ENCODE data around the gene FMNL2.

The FMNL2 gene

GRCh38 chr2:152523091-152523490 lies 188.1 kb downstream of the FMNL2 start:
- no peak overlapping the region for H3K9ac ChIP-seq (ENCODE audit: low read depth, low read length)
- no peaks in the 10 kb centered on the region for H3K36me3 ChIP-seq (ENCODE audit: insufficient read depth, low read length)
- no peak overlapping the region for H3K27ac ChIP-seq (ENCODE audit: low read length)
- ATAC-seq (ENCODE audit: insufficient read depth, low read depth) (no peak), DNase-seq (no peak)
- H3K4me1 ChIP-seq (ENCODE audit: insufficient read depth, low read length) = no peaks in the 10 kb centered on the region
- H4K20me1 ChIP-seq (ENCODE audit: insufficient read depth, low read length) = no peaks in the 10 kb centered on the region
- no peak overlapping the region for H3K4me3 ChIP-seq (ENCODE audit: low read depth in 1 of 2, low read length in 2 of 2)
- no peaks in the 10 kb centered on the region for H3K9me3 ChIP-seq (ENCODE audit: insufficient read depth, low read length, severe bottlenecking)
- no peak overlapping the region for H2AFZ ChIP-seq (ENCODE audit: low read depth, low read length)
- no peak overlapping the region for H3K4me2 ChIP-seq (ENCODE audit: insufficient read depth, low read length)
- no peak for TF ChIP-seq CTCF (IDR thresholded peaks at IDR 0.05; ENCODE audit: borderline replicate concordance, extremely low read depth, low read length, poor library complexity, severe bottlenecking)
- no peak for TF ChIP-seq EZH2 (IDR thresholded peaks at IDR 0.05; ENCODE audit: borderline replicate concordance, low read depth, low read length, severe bottlenecking)
- no peaks in the 10 kb centered on the region for H3K79me2 ChIP-seq (ENCODE audit: insufficient read depth, low read length)
- no peaks in the 10 kb centered on the region for H3K27me3 ChIP-seq (ENCODE audit: insufficient read depth, low read length, poor library complexity)

- no peak overlapping the region for H3K4me3 ChIP-seq (ENCODE audit: low read depth in 1 of 2, low read length in 2 of 2)
- H3K27me3 ChIP-seq (ENCODE audit: insufficient read depth, low read length, poor library complexity) = no peaks in the 10 kb centered on the region
- no peaks in the 10 kb centered on the region for H3K79me2 ChIP-seq (ENCODE audit: insufficient read depth, low read length)
- H3K9me3 ChIP-seq (ENCODE audit: insufficient read depth, low read length, severe bottlenecking) = no peaks in the 10 kb centered on the region
- ATAC-seq (ENCODE audit: insufficient read depth, low read depth) (no peak), DNase-seq (no peak)
- H3K4me1 ChIP-seq (ENCODE audit: insufficient read depth, low read length) = no peaks in the 10 kb centered on the region
- H3K27ac ChIP-seq (ENCODE audit: low read length) = no peak overlapping the region
- H3K9ac ChIP-seq (ENCODE audit: low read depth, low read length) = no peak overlapping the region
- H3K4me2 ChIP-seq (ENCODE audit: insufficient read depth, low read length) = no peak overlapping the region
- H3K36me3 ChIP-seq (ENCODE audit: insufficient read depth, low read length) = no peaks in the 10 kb centered on the region
- no peak overlapping the region for H2AFZ ChIP-seq (ENCODE audit: low read depth, low read length)
- no peaks in the 10 kb centered on the region for H4K20me1 ChIP-seq (ENCODE audit: insufficient read depth, low read length)
- TF ChIP-seq EZH2 (IDR thresholded peaks at IDR 0.05; ENCODE audit: borderline replicate concordance, low read depth, low read length, severe bottlenecking) = no peak
- TF ChIP-seq CTCF (IDR thresholded peaks at IDR 0.05; ENCODE audit: borderline replicate concordance, extremely low read depth, low read length, poor library complexity, severe bottlenecking) = no peak
These were observed 190.4 kb downstream of the FMNL2 start for GRCh38 chr2:152525277-152525838.

- Histone ChIP-seq H3K27ac (ENCODE audit: low read length) (no peak overlapping the region), H3K79me2 (ENCODE audit: insufficient read depth, low read length) (no peaks in the 10 kb centered on the region), H3K9ac (ENCODE audit: low read depth, low read length) (no peak overlapping the region), H4K20me1 (ENCODE audit: insufficient read depth, low read length) (no peaks in the 10 kb centered on the region), H3K27me3 (ENCODE audit: insufficient read depth, low read length, poor library complexity) (no peaks in the 10 kb centered on the region), H2AFZ (ENCODE audit: low read depth, low read length) (no peak overlapping the region), H3K4me1 (ENCODE audit: insufficient read depth, low read length) (no peaks in the 10 kb centered on the region), H3K4me2 (ENCODE audit: insufficient read depth, low read length) (no peak overlapping the region), H3K9me3 (ENCODE audit: insufficient read depth, low read length, severe bottlenecking) (no peaks in the 10 kb centered on the region), H3K4me3 (ENCODE audit: low read depth in 1 of 2, low read length in 2 of 2) (no peak overlapping the region), H3K36me3 (ENCODE audit: insufficient read depth, low read length) (no peaks in the 10 kb centered on the region)
- DNase-seq (no peak), ATAC-seq (ENCODE audit: insufficient read depth, low read depth) (no peak)
- TF ChIP-seq EZH2 (IDR thresholded peaks at IDR 0.05; ENCODE audit: borderline replicate concordance, low read depth, low read length, severe bottlenecking) (no peak), CTCF (IDR thresholded peaks at IDR 0.05; ENCODE audit: borderline replicate concordance, extremely low read depth, low read length, poor library complexity, severe bottlenecking) (no peak)
These were observed 194.6 kb downstream of the FMNL2 start for GRCh38 chr2:152529420-152530115.
